Eye (tissue), 1 donor: ENCODE results near the gene P2RY2.

Source experiments
- DNase-seq: peaks from one replicate; pipeline ENCODE4 v3.0.0-alpha.2; 2015

P2RY2 gene

GRCh38 chr11:73218106-73218829 is at the start of gene P2RY2:
TSS of gene P2RY2 (plus strand) at chr11:73218281. CDS start at chr11:73234160, 15,879 bp downstream.
- DNase-seq, result peak; percentile 82

- DNase-seq, result no peak
These were observed 49.0 kb upstream of the P2RY2 start for GRCh38 chr11:73168925-73169579.

GRCh38 chr11:73170140-73170539 is 47.9 kb upstream of the P2RY2 start:
- DNase-seq, result no peak

- DNase-seq, result no peak
These were observed 46.5 kb upstream of the P2RY2 start for GRCh38 chr11:73171436-73172161.

GRCh38 chr11:73172992-73173656 is 45.0 kb upstream of the P2RY2 start:
- no peak for DNase-seq

- no peak for DNase-seq
These were observed 44.2 kb upstream of the P2RY2 start for GRCh38 chr11:73173755-73174494.

- DNase-seq, result no peak
These were observed 43.6 kb upstream of the P2RY2 start for GRCh38 chr11:73174495-73174791.

GRCh38 chr11:73175551-73176144 is 42.4 kb upstream of the P2RY2 start:
- DNase-seq, result no peak

GRCh38 chr11:73176145-73176873 is 41.8 kb upstream of the P2RY2 start:
- DNase-seq, result no peak

GRCh38 chr11:73176874-73177155 is 41.3 kb upstream of the P2RY2 start:
- DNase-seq, result no peak

GRCh38 chr11:73177380-73177777 is 40.7 kb upstream of the P2RY2 start:
- no peak for DNase-seq

- peak; percentile 89 for DNase-seq
These were observed 40.1 kb upstream of the P2RY2 start for GRCh38 chr11:73177778-73178539.

GRCh38 chr11:73178681-73179080 is 39.4 kb upstream of the P2RY2 start:
- DNase-seq, result no peak

GRCh38 chr11:73182824-73183321 is 35.2 kb upstream of the P2RY2 start:
- no peak for DNase-seq

GRCh38 chr11:73184953-73185671 is 33.0 kb upstream of the P2RY2 start:
- peak; percentile 78 for DNase-seq

GRCh38 chr11:73185680-73186293 is 32.3 kb upstream of the P2RY2 start:
- DNase-seq, result no peak

GRCh38 chr11:73186294-73186850 is 31.7 kb upstream of the P2RY2 start:
- no peak for DNase-seq

GRCh38 chr11:73186886-73187285 is 31.2 kb upstream of the P2RY2 start:
- no peak for DNase-seq

GRCh38 chr11:73187854-73188253 is 30.2 kb upstream of the P2RY2 start:
- DNase-seq, result no peak
